MM.1S (cell line): ENCODE data around the gene RAI1.

Experiments used
- DNase-seq: peaks from one replicate; pipeline ENCODE4 v3.0.0-alpha.2; 2015
- H2AFZ ChIP-seq: fragments of 300-600 bp; sonication (generic); 2 replicates; pipeline ENCODE4 v1.6.0; 2016; ENCODE audit warnings: antibody characterized with exemption, low read length
- H3F3A ChIP-seq: fragments of 300-600 bp; sonication (generic); 2 replicates; pipeline ENCODE4 v1.6.1; 2016; ENCODE audit warnings: mild to moderate bottlenecking, antibody characterized with exemption, low read length, moderate library complexity, mixed read lengths; ENCODE audit not compliant: insufficient read depth
- H3K27ac ChIP-seq: fragments of 300-600 bp; sonication (generic); 2 replicates; pipeline ENCODE4 v1.5.1; 2016; ENCODE audit warnings: mild to moderate bottlenecking, low read length
- H3K27me3 ChIP-seq: fragments of 300-600 bp; sonication (generic); replicated peaks from 2 replicates; pipeline ENCODE4 v1.6.0; 2016; ENCODE audit warnings: low read length; ENCODE audit not compliant: insufficient read depth
- H3K36me3 ChIP-seq: fragments of 300-600 bp; sonication (generic); replicated peaks from 2 replicates; pipeline ENCODE4 v1.6.1; 2016; ENCODE audit warnings: mild to moderate bottlenecking, low read length, mixed read lengths; ENCODE audit not compliant: insufficient read depth
- H3K4me1 ChIP-seq: fragments of 300-600 bp; sonication (generic); 2 replicates; pipeline ENCODE4 v1.6.1; 2016; ENCODE audit warnings: low read length, mixed read lengths
- H3K4me2 ChIP-seq: fragments of 300-600 bp; sonication (generic); 2 replicates; pipeline ENCODE4 v1.6.0; 2016; ENCODE audit warnings: low read depth, low read length
- H3K4me3 ChIP-seq: fragments of 300-600 bp; sonication (generic); 2 replicates; pipeline ENCODE4 v1.5.1; 2016; ENCODE audit warnings: low read length, mixed read lengths
- H3K79me2 ChIP-seq: fragments of 300-600 bp; sonication (generic); 2 replicates; pipeline ENCODE4 v1.6.1; 2016; ENCODE audit warnings: mixed run types, low read length, mixed read lengths
- H3K9ac ChIP-seq: fragments of 300-600 bp; sonication (generic); 2 replicates; pipeline ENCODE4 v1.6.1; 2016; ENCODE audit warnings: low read length, mixed read lengths
- H3K9me2 ChIP-seq: fragments of 300-600 bp; sonication (generic); replicated peaks from 2 replicates; pipeline ENCODE4 v1.6.1; 2016; ENCODE audit warnings: mild to moderate bottlenecking, low read length, mixed read lengths; ENCODE audit not compliant: insufficient read depth
- H3K9me3 ChIP-seq: fragments of 300-600 bp; sonication (generic); replicated peaks from 2 replicates; pipeline ENCODE4 v1.6.1; 2016; ENCODE audit warnings: mild to moderate bottlenecking, low read length, mixed read lengths; ENCODE audit not compliant: insufficient read depth
- H4K20me1 ChIP-seq: fragments of 300-600 bp; sonication (generic); 2 replicates; pipeline ENCODE4 v1.6.1; 2016; ENCODE audit warnings: mild to moderate bottlenecking, low read length, moderate library complexity, mixed read lengths; ENCODE audit not compliant: insufficient read depth
- EZH2 ChIP-seq: fragments of 300-600 bp; sonication (generic); optimal IDR thresholded peaks from 2 replicates; pipeline ENCODE3; 2017; ENCODE audit warnings: low read depth, mild to moderate bottlenecking, antibody characterized with exemption, low read length, mixed read lengths
- EZH2phosphoT487 ChIP-seq: fragments of 300-600 bp; sonication (generic); IDR thresholded peaks from 2 replicates; pipeline ENCODE4 v1.6.1; 2018; ENCODE audit warnings: antibody characterized with exemption, low read length
- TF ChIP-seq, protein P1 (sequence below): fragments of 300-600 bp; sonication (generic); IDR thresholded peaks from 2 replicates; pipeline ENCODE4 v1.5.1; 2016; ENCODE audit warnings: antibody characterized with exemption, low read length, mixed read lengths

RAI1 gene

DNA sequence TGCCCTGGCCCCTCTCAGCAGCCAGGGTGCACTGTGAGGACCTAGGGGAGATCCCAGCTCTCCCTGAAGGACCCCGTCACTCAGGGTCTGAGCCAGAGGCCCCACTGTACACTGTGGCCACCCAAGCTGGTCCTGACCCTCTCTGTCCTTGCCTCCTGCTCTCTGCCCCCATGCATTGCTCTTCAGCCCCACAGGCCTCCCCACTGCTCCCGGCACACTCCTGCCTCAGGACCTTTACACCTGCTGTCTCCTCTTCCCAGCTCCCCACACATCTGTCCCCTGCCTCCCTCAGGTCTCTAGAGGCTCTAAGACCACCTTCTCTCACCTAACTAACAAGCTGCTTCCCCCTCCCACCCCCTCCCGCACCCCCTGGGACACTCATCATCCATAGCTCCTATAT is 12.9 kb upstream of the RAI1 start:
- Histone ChIP-seq H3K9me3 (no peaks in the 10 kb centered on the region), H3F3A (no peaks in the 10 kb centered on the region), H3K27ac (no peak overlapping the region), H3K4me2 (no peak overlapping the region), H3K9me2 (no peaks in the 10 kb centered on the region), H4K20me1 (no peaks in the 10 kb centered on the region), H3K9ac (no peak overlapping the region), H3K27me3 (no peaks in the 10 kb centered on the region), H3K79me2 (no peaks in the 10 kb centered on the region), H3K36me3 (no peaks in the 10 kb centered on the region), H3K4me1 (no peaks in the 10 kb centered on the region), H2AFZ (no peak overlapping the region), H3K4me3 (no peak overlapping the region)
- TF ChIP-seq EZH2 (no peak), EZH2phosphoT487 (no peak)
- TF ChIP-seq, protein P1, sequence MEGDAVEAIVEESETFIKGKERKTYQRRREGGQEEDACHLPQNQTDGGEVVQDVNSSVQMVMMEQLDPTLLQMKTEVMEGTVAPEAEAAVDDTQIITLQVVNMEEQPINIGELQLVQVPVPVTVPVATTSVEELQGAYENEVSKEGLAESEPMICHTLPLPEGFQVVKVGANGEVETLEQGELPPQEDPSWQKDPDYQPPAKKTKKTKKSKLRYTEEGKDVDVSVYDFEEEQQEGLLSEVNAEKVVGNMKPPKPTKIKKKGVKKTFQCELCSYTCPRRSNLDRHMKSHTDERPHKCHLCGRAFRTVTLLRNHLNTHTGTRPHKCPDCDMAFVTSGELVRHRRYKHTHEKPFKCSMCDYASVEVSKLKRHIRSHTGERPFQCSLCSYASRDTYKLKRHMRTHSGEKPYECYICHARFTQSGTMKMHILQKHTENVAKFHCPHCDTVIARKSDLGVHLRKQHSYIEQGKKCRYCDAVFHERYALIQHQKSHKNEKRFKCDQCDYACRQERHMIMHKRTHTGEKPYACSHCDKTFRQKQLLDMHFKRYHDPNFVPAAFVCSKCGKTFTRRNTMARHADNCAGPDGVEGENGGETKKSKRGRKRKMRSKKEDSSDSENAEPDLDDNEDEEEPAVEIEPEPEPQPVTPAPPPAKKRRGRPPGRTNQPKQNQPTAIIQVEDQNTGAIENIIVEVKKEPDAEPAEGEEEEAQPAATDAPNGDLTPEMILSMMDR: no peak
- no peak for DNase-seq

DNA sequence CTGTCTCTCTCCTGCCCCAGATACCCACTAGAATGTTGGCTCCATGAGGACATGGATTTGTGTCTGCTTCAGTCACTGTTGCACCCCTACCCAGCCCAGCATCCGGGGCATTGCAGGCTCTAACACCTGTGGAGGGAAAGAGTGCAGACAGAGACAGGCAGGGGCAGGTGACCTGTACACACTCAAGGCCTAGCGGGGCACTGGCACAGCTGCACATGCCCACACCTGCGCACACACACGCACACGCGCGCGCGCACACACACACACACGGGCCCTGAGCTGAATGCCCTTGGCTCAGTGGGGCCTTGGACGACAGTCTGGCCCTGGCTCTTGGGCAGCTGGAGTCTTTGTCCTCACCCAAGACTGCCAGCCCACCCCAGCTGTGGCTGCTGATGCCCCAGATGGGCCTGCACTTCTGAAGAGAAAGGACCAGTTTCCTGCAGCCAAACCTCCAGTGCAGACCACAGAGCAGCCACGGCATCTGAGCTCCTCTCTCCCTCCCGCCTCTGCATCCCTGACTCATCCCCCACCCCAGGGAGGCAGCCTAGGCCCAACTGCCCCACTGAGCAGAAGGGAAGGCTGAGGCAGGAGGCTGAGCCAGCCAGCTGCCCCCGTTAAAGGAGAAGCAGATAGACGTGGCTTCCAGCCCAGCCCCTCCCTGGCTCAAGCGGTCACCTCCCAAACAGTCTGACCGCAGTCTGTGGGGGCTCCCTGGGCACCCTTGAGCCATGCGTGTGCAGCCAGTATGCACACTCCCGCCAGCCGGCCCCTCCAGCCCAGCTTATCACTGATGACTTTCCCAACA is 12.3 kb upstream of the RAI1 start:
- Histone ChIP-seq H3K36me3 (no peaks in the 10 kb centered on the region), H3K4me2 (no peak overlapping the region), H3K27me3 (no peaks in the 10 kb centered on the region), H3K4me1 (no peaks in the 10 kb centered on the region), H3F3A (no peaks in the 10 kb centered on the region), H2AFZ (no peak overlapping the region), H3K9me3 (no peaks in the 10 kb centered on the region), H3K4me3 (no peak overlapping the region), H3K79me2 (no peaks in the 10 kb centered on the region), H4K20me1 (no peaks in the 10 kb centered on the region), H3K27ac (no peak overlapping the region), H3K9me2 (no peaks in the 10 kb centered on the region), H3K9ac (no peak overlapping the region)
- no peak for DNase-seq
- TF ChIP-seq EZH2 (no peak), EZH2phosphoT487 (no peak)
- TF ChIP-seq, protein P1: no peak

DNA sequence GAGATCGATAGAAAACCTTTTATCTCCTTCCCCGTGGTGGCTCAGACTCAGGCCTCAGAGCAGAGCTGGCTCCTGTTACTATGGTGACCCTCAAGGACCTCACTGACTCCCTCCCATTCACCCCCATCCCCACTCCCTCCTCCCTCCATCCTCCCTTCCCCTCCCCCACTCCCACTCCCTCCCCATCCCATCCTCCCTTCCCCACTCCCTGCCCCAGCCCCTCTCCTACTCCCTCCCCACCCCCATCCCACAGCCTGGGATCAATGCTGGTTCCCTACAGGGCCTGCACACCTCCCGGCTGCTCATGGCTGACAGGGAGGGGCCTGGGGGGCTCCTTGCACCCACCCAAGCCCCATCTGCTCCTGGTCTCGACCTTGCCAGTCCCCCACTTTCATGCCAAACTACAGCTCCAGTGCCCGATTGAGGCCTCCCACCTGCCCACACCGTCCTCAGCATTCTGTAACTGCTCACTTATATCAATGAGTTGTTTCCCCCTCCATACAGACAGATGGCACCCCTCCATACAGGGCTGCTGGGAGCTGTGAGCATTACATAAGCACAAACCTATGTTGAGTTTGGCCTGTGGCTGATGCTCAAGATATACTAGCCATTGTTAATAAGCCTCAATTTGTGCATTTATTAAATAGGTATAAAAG is 11.6 kb upstream of the RAI1 start:
- Histone ChIP-seq H3K27ac (no peak overlapping the region), H3K4me3 (no peak overlapping the region), H3F3A (no peaks in the 10 kb centered on the region), H2AFZ (no peak overlapping the region), H3K9me3 (no peaks in the 10 kb centered on the region), H3K27me3 (no peaks in the 10 kb centered on the region), H4K20me1 (no peaks in the 10 kb centered on the region), H3K9ac (no peak overlapping the region), H3K9me2 (no peaks in the 10 kb centered on the region), H3K4me2 (no peak overlapping the region), H3K4me1 (no peaks in the 10 kb centered on the region), H3K36me3 (no peaks in the 10 kb centered on the region), H3K79me2 (no peaks in the 10 kb centered on the region)
- DNase-seq: no peak
- TF ChIP-seq EZH2 (no peak), EZH2phosphoT487 (no peak)
- TF ChIP-seq, protein P1: no peak
